ENCODE data around the gene CIZ1. TPM values are rescaled to one million over a fixed set of nuclear protein-coding genes. Genes with fewer than 3 reads are reported as not detected.

Gene CIZ1
- total and polyA plus RNA-seq, 10 of the 15 experiments (the other 5 are each of a cell fraction or from before 2014, with no cell fraction given) = 1.8 to 91.6 (median 35.4) TPM

GRCh38 chr9:128127990-128128835 is 63.2 kb downstream of the CIZ1 start (continued):
- TF ChIP-seq CBFB (IDR thresholded peaks at IDR 0.05; ENCODE audit: low read depth) (peak; percentile 70; the same call in 1 of the 2 replicates), ATF3 (IDR thresholded peaks at IDR 0.05; ENCODE audit: borderline replicate concordance, extremely low read depth, low read depth, low read length) (peak; percentile 29; the same call in 1 of the 2 replicates)

- CTCF ChIA-PET = interaction anchor here (7.4 kb wide), 1 partner anchor 12 kb away, joined by 84 read pairs; no protein-coding TSS in a partner anchor
- POLR2A ChIA-PET = interaction anchor here (1.5 kb wide), 1 partner anchor 8 kb away, joined by 4 read pairs; no protein-coding TSS in a partner anchor
- FAIRE-seq (no peak), DNase-seq (ENCODE audit: low read depth, low spot score) (no peak), ATAC-seq (peak; percentile 81)
- BruUV-seq (replicated peaks) = no TSS peak
- peak within 1 kb of the TSS; percentile 88 for H3K4me3 ChIP-seq
- peak within 1 kb of the TSS; percentile 79 for H3K4me2 ChIP-seq (ENCODE audit: control insufficient read depth, insufficient read depth)
- WGBS (ENCODE audit: insufficient coverage, insufficient replicate concordance, low lambda C conversion rate, missing lambda C conversion rate) = 0% methylated on average over 40 of the region's 56 CpGs
- peak within 1 kb of the TSS; percentile 98 for H3K9ac ChIP-seq (ENCODE audit: control insufficient read depth, insufficient read depth, low read length)
- RAD21 ChIA-PET (ENCODE audit: unreplicated experiment) = interaction anchor here (0.5 kb wide), 1 partner anchor 167 kb away, joined by 3 read pairs; no protein-coding TSS in a partner anchor
- H3K27ac ChIP-seq (ENCODE audit: control insufficient read depth, insufficient read depth) = peak within 1 kb of the TSS; percentile 99
- H3K79me2 ChIP-seq (ENCODE audit: control insufficient read depth, insufficient read depth, low read length) = peaks cover 32% of the 10 kb centered on the region
- H3K9me3 ChIP-seq (replicated peaks; ENCODE audit: control insufficient read depth, insufficient read depth, low read length) = no peaks in the 10 kb centered on the region
- peaks cover 1 to 12% of the 10 kb centered on the region in 2 experiments; a peak in 3 of 4 replicates for H3K36me3 ChIP-seq (ENCODE audit: control insufficient read depth in 2 of 2, insufficient read depth in 2 of 2, low read length in 1 of 2)
- SMC1A ChIA-PET (ENCODE audit: uncharacterized antibody, unreplicated experiment) = no interaction called here
- intact Hi-C loops (cut with micrococcal nuclease; ENCODE audit: unreplicated experiment) = loop anchor here (1.0 to 5.0 kb wide), 3 partner anchors 33 to 340 kb away; partner anchors contain the start of genes BBLN, CDK9 and SLC27A4
- H3K4me1 ChIP-seq (ENCODE audit: control insufficient read depth, insufficient read depth, low read length) = peaks cover 14% of the 10 kb centered on the region; the same call in 1 of the 2 replicates
- H3K27me3 ChIP-seq (replicated peaks in 1 of 2; ENCODE audit: control insufficient read depth in 2 of 2, insufficient read depth in 2 of 2, low read length in 1 of 2) = no peaks in the 10 kb centered on the region; a peak in 2 of 4 replicates
- in situ Hi-C loops (cut with MboI) = no loop called here
- peak within 1 kb of the TSS; percentile 99 for H2AFZ ChIP-seq (ENCODE audit: control insufficient read depth, low read depth, low read length)
- no peaks in the 10 kb centered on the region for H4K20me1 ChIP-seq (ENCODE audit: control insufficient read depth, insufficient read depth)
- TF ChIP-seq CREM (IDR thresholded peaks at IDR 0.05; ENCODE audit: low read depth) = peak; percentile 17; the same call in 1 of the 2 replicates
- TF ChIP-seq BMI1 (IDR thresholded peaks at IDR 0.05; ENCODE audit: borderline replicate concordance) = no peak
- peak; percentile 83; the same call in 1 of the 2 replicates for TF ChIP-seq ZNF217 (IDR thresholded peaks at IDR 0.05)
- 0 out of 2 replicates have a peak, but pooled peaks have one; percentile 25 for TF ChIP-seq MEF2A (IDR thresholded peaks at IDR 0.05; ENCODE audit: insufficient read depth, low read depth, low read length)
- no peak for TF ChIP-seq HDAC2 (IDR thresholded peaks at IDR 0.05)
- no peak for TF ChIP-seq PML (IDR thresholded peaks at IDR 0.05; ENCODE audit: low read length)
- peak; percentile 61 for TF ChIP-seq RELA (IDR thresholded peaks at IDR 0.05; ENCODE audit: borderline replicate concordance, partially characterized antibody)
- TF ChIP-seq ZNF687 (IDR thresholded peaks at IDR 0.05) = peak; percentile 60; the same call in 1 of the 2 replicates
- peak; percentile 72; the same call in 1 of the 2 replicates for TF ChIP-seq STAT1 (conservative IDR thresholded peaks at IDR 0.05)
- TF ChIP-seq CEBPZ (IDR thresholded peaks at IDR 0.05; ENCODE audit: low read depth, low read length) = no peak
Measured at GRCh38 chr9:128127568-128127989, 63.8 kb downstream of the CIZ1 start, which contains the start of gene PTGES2. TSS of gene PTGES2 (minus strand) at chr9:128127729. CDS start at chr9:128127717, 12 bp downstream.
